ENCODE results near the gene SEPTIN3. TPM values are rescaled to one million over a fixed set of nuclear protein-coding genes. Genes with fewer than 3 reads are reported as not detected.

SEPTIN3 gene
- total RNA-seq, 2 experiments from 2014 or later, result 1.1 to 2.1 TPM

DNA sequence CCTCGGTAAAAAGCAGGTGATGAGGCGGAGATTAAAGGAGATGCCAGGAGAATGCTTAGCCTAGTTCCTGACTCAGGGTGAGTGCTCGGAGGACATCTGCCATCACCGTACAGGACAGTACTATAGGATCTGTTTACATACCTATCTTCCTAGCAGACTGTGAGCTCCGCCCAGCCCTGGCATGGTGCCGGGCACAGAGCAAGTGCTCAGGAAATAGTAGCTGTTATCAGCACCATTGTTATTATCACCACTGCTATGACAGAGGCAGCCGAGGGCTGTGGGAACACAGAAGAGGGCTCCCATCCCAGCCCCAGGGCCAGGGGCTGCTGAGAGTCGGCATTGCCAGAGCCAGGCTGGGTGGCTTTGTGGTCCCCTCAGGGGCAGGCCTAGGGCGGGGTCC lies 642 bp upstream of the SEPTIN3 start:
- no peaks in the 10 kb centered on the region for H3K9me2 ChIP-seq (ENCODE audit: insufficient read depth, low read length)
- no peak overlapping the region for H2AFZ ChIP-seq (ENCODE audit: low read length)
- DNase-seq (ENCODE audit: low spot score), result no peak
- no peaks in the 10 kb centered on the region for H3K9me3 ChIP-seq (ENCODE audit: low read length)
- no peak for TF ChIP-seq EZH2phosphoT487 (IDR thresholded peaks at IDR 0.05; ENCODE audit: borderline replicate concordance, low read depth, low read length)
- TF ChIP-seq, protein P1, sequence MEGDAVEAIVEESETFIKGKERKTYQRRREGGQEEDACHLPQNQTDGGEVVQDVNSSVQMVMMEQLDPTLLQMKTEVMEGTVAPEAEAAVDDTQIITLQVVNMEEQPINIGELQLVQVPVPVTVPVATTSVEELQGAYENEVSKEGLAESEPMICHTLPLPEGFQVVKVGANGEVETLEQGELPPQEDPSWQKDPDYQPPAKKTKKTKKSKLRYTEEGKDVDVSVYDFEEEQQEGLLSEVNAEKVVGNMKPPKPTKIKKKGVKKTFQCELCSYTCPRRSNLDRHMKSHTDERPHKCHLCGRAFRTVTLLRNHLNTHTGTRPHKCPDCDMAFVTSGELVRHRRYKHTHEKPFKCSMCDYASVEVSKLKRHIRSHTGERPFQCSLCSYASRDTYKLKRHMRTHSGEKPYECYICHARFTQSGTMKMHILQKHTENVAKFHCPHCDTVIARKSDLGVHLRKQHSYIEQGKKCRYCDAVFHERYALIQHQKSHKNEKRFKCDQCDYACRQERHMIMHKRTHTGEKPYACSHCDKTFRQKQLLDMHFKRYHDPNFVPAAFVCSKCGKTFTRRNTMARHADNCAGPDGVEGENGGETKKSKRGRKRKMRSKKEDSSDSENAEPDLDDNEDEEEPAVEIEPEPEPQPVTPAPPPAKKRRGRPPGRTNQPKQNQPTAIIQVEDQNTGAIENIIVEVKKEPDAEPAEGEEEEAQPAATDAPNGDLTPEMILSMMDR (conservative IDR thresholded peaks at IDR 0.05; ENCODE audit: low read length), result no peak
- ChIA-PET POLR2A (interaction anchor here (1.0 to 1.1 kb wide), 2 partner anchors 15 to 121 kb away, joined by 3 read pairs; no protein-coding TSS in a partner anchor), CTCF (ENCODE audit: unreplicated experiment) (no interaction called here)
- no peaks in the 10 kb centered on the region for H3K36me3 ChIP-seq (ENCODE audit: insufficient read depth, low read length)
- no peaks in the 10 kb centered on the region for H3K79me2 ChIP-seq (ENCODE audit: insufficient read depth, low read depth, low read length)
- no peak overlapping the region for H3K27ac ChIP-seq (ENCODE audit: low read depth, low read length, poor library complexity, severe bottlenecking)
- H3K4me3 ChIP-seq (ENCODE audit: low read depth, low read length, poor library complexity, severe bottlenecking), result no peak overlapping the region
- no TSS peak for BruUV-seq (replicated peaks)
- intact Hi-C loops (cut with micrococcal nuclease; ENCODE audit: unreplicated experiment), result loop anchor here (5.0 kb wide), 1 partner anchor 144 kb away; no protein-coding TSS in a partner anchor
- H4K20me1 ChIP-seq (ENCODE audit: insufficient read depth, low read length), result no peaks in the 10 kb centered on the region
- no peak overlapping the region for H3K4me2 ChIP-seq (ENCODE audit: low read length)
- H3K4me1 ChIP-seq (ENCODE audit: insufficient read depth, low read length, poor library complexity, severe bottlenecking), result no peaks in the 10 kb centered on the region

DNA sequence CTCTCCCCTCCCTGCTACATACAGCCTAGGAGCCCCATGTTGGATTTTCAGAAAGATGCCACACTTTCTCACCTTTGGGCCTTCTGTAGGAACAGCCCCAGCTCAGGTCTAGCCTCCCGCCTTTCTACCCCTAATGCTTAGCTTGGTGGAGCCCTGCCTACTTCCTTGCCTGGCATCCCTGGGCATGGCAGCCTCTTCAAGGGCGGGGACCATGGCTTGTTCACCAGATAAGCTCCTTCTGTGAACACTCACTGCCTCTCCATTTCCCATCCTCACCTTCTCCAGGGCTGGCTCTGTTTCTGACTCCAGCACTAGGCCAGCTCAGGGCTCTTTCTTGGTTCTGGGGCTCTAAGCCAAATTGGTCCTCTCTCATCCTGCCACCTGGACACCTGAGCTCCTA lies 1.4 kb downstream of the SEPTIN3 start:
- H3K4me2 ChIP-seq (ENCODE audit: low read length), result no peak overlapping the region
- H3K9me3 ChIP-seq (ENCODE audit: low read length), result no peaks in the 10 kb centered on the region
- intact Hi-C loops (cut with micrococcal nuclease; ENCODE audit: unreplicated experiment), result loop anchor here (10.0 kb wide), 1 partner anchor 84 kb away; no protein-coding TSS in a partner anchor
- POLR2A ChIA-PET, result interaction anchor here (0.6 to 0.7 kb wide), 2 partner anchors 9 to 25 kb away, joined by 3 to 4 read pairs; no protein-coding TSS in a partner anchor
- no peak overlapping the region for H3K4me3 ChIP-seq (ENCODE audit: low read depth, low read length, poor library complexity, severe bottlenecking)
- H3K36me3 ChIP-seq (ENCODE audit: insufficient read depth, low read length), result no peaks in the 10 kb centered on the region
- no peak for DNase-seq (ENCODE audit: low spot score)
- TF ChIP-seq EZH2phosphoT487 (IDR thresholded peaks at IDR 0.05; ENCODE audit: borderline replicate concordance, low read depth, low read length), result no peak
- TF ChIP-seq, protein P1 (conservative IDR thresholded peaks at IDR 0.05; ENCODE audit: low read length), result no peak
- no peaks in the 10 kb centered on the region for H3K79me2 ChIP-seq (ENCODE audit: insufficient read depth, low read depth, low read length)
- no peak overlapping the region for H3K27ac ChIP-seq (ENCODE audit: low read depth, low read length, poor library complexity, severe bottlenecking)
- no TSS peak for BruUV-seq (replicated peaks)
- H2AFZ ChIP-seq (ENCODE audit: low read length), result no peak overlapping the region
- H4K20me1 ChIP-seq (ENCODE audit: insufficient read depth, low read length), result no peaks in the 10 kb centered on the region
- CTCF ChIA-PET (ENCODE audit: unreplicated experiment), result interaction anchor here (0.5 kb wide), 1 partner anchor 48 kb away, joined by 5 read pairs; no protein-coding TSS in a partner anchor
- H3K4me1 ChIP-seq (ENCODE audit: insufficient read depth, low read length, poor library complexity, severe bottlenecking), result no peaks in the 10 kb centered on the region
- no peaks in the 10 kb centered on the region for H3K9me2 ChIP-seq (ENCODE audit: insufficient read depth, low read length)

DNA sequence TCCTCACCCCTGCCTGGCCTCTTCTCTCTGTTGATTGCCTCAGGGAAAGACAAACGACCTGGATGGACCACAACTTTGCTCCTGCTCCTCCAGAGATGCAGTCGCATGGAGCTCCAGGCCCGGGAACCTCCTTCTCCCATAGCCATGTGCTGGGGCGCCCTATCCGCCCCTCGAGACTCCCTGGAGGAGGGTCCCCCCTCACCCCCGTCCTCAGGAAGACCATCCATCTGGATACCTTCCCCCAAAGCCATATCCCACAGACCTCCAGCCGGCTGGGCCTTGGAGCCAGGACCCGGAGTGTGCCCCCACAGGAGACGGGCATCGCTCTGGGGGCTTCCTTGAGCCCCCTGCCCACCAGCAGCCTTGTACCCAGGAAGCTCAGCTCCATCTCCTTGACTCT lies 2.2 kb downstream of the SEPTIN3 start:
- H2AFZ ChIP-seq (ENCODE audit: low read length), result no peak overlapping the region
- CTCF ChIA-PET (ENCODE audit: unreplicated experiment), result no interaction called here
- no peaks in the 10 kb centered on the region for H3K79me2 ChIP-seq (ENCODE audit: insufficient read depth, low read depth, low read length)
- H3K4me2 ChIP-seq (ENCODE audit: low read length), result no peak overlapping the region
- no TSS peak for BruUV-seq (replicated peaks)
- H3K9me3 ChIP-seq (ENCODE audit: low read length), result no peaks in the 10 kb centered on the region
- intact Hi-C loops (cut with micrococcal nuclease; ENCODE audit: unreplicated experiment), result loop anchor here (10.0 kb wide), 1 partner anchor 83 kb away; no protein-coding TSS in a partner anchor
- H4K20me1 ChIP-seq (ENCODE audit: insufficient read depth, low read length), result no peaks in the 10 kb centered on the region
- TF ChIP-seq, protein P1 (conservative IDR thresholded peaks at IDR 0.05; ENCODE audit: low read length), result no peak
- TF ChIP-seq EZH2phosphoT487 (IDR thresholded peaks at IDR 0.05; ENCODE audit: borderline replicate concordance, low read depth, low read length), result no peak
- H3K4me3 ChIP-seq (ENCODE audit: low read depth, low read length, poor library complexity, severe bottlenecking), result no peak overlapping the region
- H3K27ac ChIP-seq (ENCODE audit: low read depth, low read length, poor library complexity, severe bottlenecking), result no peak overlapping the region
- no peaks in the 10 kb centered on the region for H3K4me1 ChIP-seq (ENCODE audit: insufficient read depth, low read length, poor library complexity, severe bottlenecking)
- H3K9me2 ChIP-seq (ENCODE audit: insufficient read depth, low read length), result no peaks in the 10 kb centered on the region
- POLR2A ChIA-PET, result interaction anchor here (0.6 to 0.7 kb wide), 2 partner anchors 10 to 24 kb away, joined by 3 to 4 read pairs; no protein-coding TSS in a partner anchor
- H3K36me3 ChIP-seq (ENCODE audit: insufficient read depth, low read length), result no peaks in the 10 kb centered on the region
- DNase-seq (ENCODE audit: low spot score), result no peak
